SK-N-SH (cell line): ENCODE data around the gene CABP1.

Experiments
- CTCF ChIP-seq: fragments of 200-600 bp; sonication (generic); IDR thresholded peaks from 2 replicates; pipeline ENCODE4 v1.6.1; 2017; ENCODE audit warnings: antibody characterized with exemption, mild to moderate bottlenecking, moderate library complexity
- EP300 ChIP-seq, 2 experiments: IDR thresholded peaks; 2 replicates each; pipeline versions ENCODE4 v1.4.0 to v1.6.1; 2012; ENCODE audit warnings: borderline replicate concordance in 1 of 2, low read depth in 1 of 2, low read length in 1 of 2
- EZH2phosphoT487 ChIP-seq: fragments of 200-600 bp; sonication (generic); IDR thresholded peaks from 2 replicates; pipeline ENCODE4 v1.6.1; 2017; ENCODE audit warnings: low read depth, mixed run types, mild to moderate bottlenecking, antibody characterized with exemption, moderate library complexity, borderline replicate concordance
- FOSL2 ChIP-seq: IDR thresholded peaks from 2 replicates; pipeline ENCODE4 v1.4.0; 2012; ENCODE audit warnings: low read depth, mild to moderate bottlenecking, moderate library complexity, borderline replicate concordance
- FOXM1 ChIP-seq: IDR thresholded peaks from 2 replicates; pipeline ENCODE4 v1.4.0; 2012; ENCODE audit warnings: low read depth, mild to moderate bottlenecking
- GATA2 ChIP-seq: sonication (generic); formaldehyde crosslinking; IDR thresholded peaks from 2 replicates; pipeline ENCODE4 v1.5.0; 2020; ENCODE audit warnings: mild to moderate bottlenecking, missing genetic modification reagents
- JUND ChIP-seq: IDR thresholded peaks from 2 replicates; pipeline ENCODE4 v1.4.0; 2012
- MEF2A ChIP-seq: IDR thresholded peaks from 2 replicates; pipeline ENCODE4 v1.4.0; 2012; ENCODE audit warnings: low read depth, borderline replicate concordance
- POLR2AphosphoS5 ChIP-seq: IDR thresholded peaks from 2 replicates; pipeline ENCODE4 v1.6.1; 2012; ENCODE audit warnings: low read depth, low read length
- RAD21 ChIP-seq: IDR thresholded peaks from 2 replicates; pipeline ENCODE4 v1.6.1; 2012; ENCODE audit warnings: mild to moderate bottlenecking, low read length
- TF ChIP-seq, protein P1 (sequence below): fragments of 150-350 bp; IDR thresholded peaks from 2 replicates; pipeline ENCODE4 v1.6.1; 2017; ENCODE audit warnings: antibody characterized with exemption, low read length, low read depth, borderline replicate concordance
- TF ChIP-seq, protein P2 (sequence below): IDR thresholded peaks from 2 replicates; pipeline ENCODE4 v1.4.0; 2012; ENCODE audit warnings: low read depth, borderline replicate concordance

GRCh38 chr12:120649442-120650232, 9.2 kb downstream of the CABP1 start:
- TF ChIP-seq CTCF, result no peak
- TF ChIP-seq RAD21, result no peak
- TF ChIP-seq JUND, result no peak
- no peak for TF ChIP-seq FOXM1
- TF ChIP-seq POLR2AphosphoS5, result no peak
- TF ChIP-seq EZH2phosphoT487, result no peak
- TF ChIP-seq EP300 (IDR thresholded peaks at IDR 0.05; ENCODE audit: borderline replicate concordance in 1 of 2, low read depth in 1 of 2, low read length in 1 of 2), result no peak
- TF ChIP-seq, protein P1, sequence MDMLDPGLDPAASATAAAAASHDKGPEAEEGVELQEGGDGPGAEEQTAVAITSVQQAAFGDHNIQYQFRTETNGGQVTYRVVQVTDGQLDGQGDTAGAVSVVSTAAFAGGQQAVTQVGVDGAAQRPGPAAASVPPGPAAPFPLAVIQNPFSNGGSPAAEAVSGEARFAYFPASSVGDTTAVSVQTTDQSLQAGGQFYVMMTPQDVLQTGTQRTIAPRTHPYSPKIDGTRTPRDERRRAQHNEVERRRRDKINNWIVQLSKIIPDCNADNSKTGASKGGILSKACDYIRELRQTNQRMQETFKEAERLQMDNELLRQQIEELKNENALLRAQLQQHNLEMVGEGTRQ, result no peak
- TF ChIP-seq GATA2 (CRISPR knock-in tag), result no peak; the same call in none of the 2 replicates
- no peak for TF ChIP-seq MEF2A
- TF ChIP-seq, protein P2, sequence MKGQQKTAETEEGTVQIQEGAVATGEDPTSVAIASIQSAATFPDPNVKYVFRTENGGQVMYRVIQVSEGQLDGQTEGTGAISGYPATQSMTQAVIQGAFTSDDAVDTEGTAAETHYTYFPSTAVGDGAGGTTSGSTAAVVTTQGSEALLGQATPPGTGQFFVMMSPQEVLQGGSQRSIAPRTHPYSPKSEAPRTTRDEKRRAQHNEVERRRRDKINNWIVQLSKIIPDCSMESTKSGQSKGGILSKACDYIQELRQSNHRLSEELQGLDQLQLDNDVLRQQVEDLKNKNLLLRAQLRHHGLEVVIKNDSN, result no peak
- no peak for TF ChIP-seq FOSL2
